B cell (primary cell): Measurements from ENCODE around the gene PPP2R5C.

Source experiments
- CTCF ChIP-seq: fragments of 200-600 bp; IDR thresholded peaks from one replicate; pipeline ENCODE4 v1.8.0; 2022; ENCODE audit warnings: antibody characterized with exemption, mild to moderate bottlenecking
- EZH2 ChIP-seq: IDR thresholded peaks from 2 replicates; pipeline ENCODE4 v1.6.1; 2012; ENCODE audit warnings: borderline replicate concordance, low read depth, mild to moderate bottlenecking, moderate library complexity, low read length; ENCODE audit not compliant: insufficient read depth, poor library complexity, severe bottlenecking

- TF ChIP-seq CTCF (no peak), EZH2 (no peak)
These were observed 132.2 kb downstream of the PPP2R5C start for GRCh38 chr14:101893759-101894158.
